Muscle of leg (tissue), 11 donors: ENCODE measurements around the gene ITPK1. TPM values are rescaled to one million over a fixed set of nuclear protein-coding genes. Genes with fewer than 3 reads are reported as not detected.
A peak's percentile ranks its signal among the peaks of the same experiment; 100 is the strongest.

ENCODE experiments used
- DNase-seq: peaks from one replicate; pipeline ENCODE4 v3.0.0; 2013
- H3K27ac ChIP-seq: one replicate; pipeline ENCODE4 v1.5.1; 2013; ENCODE audit warnings: mild to moderate bottlenecking, low read length, control low read depth
- H3K27me3 ChIP-seq: one replicate; pipeline ENCODE4 v1.6.1; 2013; ENCODE audit warnings: low read length; ENCODE audit not compliant: control insufficient read depth, insufficient read depth
- H3K36me3 ChIP-seq: one replicate; pipeline ENCODE4 v1.6.1; 2013; ENCODE audit warnings: low read length; ENCODE audit not compliant: control insufficient read depth, insufficient read depth
- H3K4me1 ChIP-seq: one replicate; pipeline ENCODE4 v1.6.1; 2013; ENCODE audit warnings: low read length; ENCODE audit not compliant: control insufficient read depth, insufficient read depth
- H3K4me3 ChIP-seq: one replicate; pipeline ENCODE4 v1.5.1; 2013; ENCODE audit warnings: low read length, control low read depth
- H3K9me3 ChIP-seq: replicated peaks from 2 replicates; pipeline ENCODE4 v1.6.1; 2013; ENCODE audit warnings: low read depth, low read length; ENCODE audit not compliant: control insufficient read depth
- WGBS: methylation state at CpG from one replicate; pipeline ENCODE4 v1.1.5; 2013; ENCODE audit warnings: missing lambda C conversion rate; ENCODE audit not compliant: insufficient coverage; 5-methylcytosine and 5-hydroxymethylcytosine counted together
- polyA plus RNA-seq, 8 donors: library from polyadenylated mRNA; unstranded; fragments of 120-200 nt; gene quantifications; one replicate each; pipeline versions ENCODE4 v1.2.1 to v1.2.3, GENCODE V29; 2013; ENCODE audit warnings: inconsistent platforms in 1 of 8, low replicate concordance in 1 of 8; ENCODE audit not compliant: insufficient read length in 8 of 8, insufficient read depth in 1 of 8
- total RNA-seq: library from RNA; stranded (reverse); fragments of 120-200 nt; gene quantifications from one replicate; pipeline ENCODE4 v1.2.4, GENCODE V29; 2013

Gene ITPK1
- total and polyA plus RNA-seq, 9 donors: 10.0 to 25.7 (median 17.5) TPM

- 85% methylated on average over 23 of the region's 27 CpGs for WGBS
- peaks cover 10% of the 10 kb centered on the region for H3K36me3 ChIP-seq
- DNase-seq: no peak
Observed at GRCh38 chr14:92938890-92939671, 176.6 kb downstream of the ITPK1 start.

GRCh38 chr14:92938235-92938875, 177.4 kb downstream of the ITPK1 start:
- 73% methylated on average over 7 of the region's 9 CpGs for WGBS

More at GRCh38 chr14:92938890-92939671, 176.6 kb downstream of the ITPK1 start:
- H3K27me3 ChIP-seq: no peaks in the 10 kb centered on the region
- H3K4me1 ChIP-seq: peaks cover 13% of the 10 kb centered on the region
- no peak overlapping the region for H3K27ac ChIP-seq
- H3K9me3 ChIP-seq: no peaks in the 10 kb centered on the region
- H3K4me3 ChIP-seq: no peak overlapping the region

GRCh38 chr14:92937051-92937937, 178.4 kb downstream of the ITPK1 start:
- H3K27ac ChIP-seq: no peak overlapping the region
- no peak overlapping the region for H3K4me3 ChIP-seq
- no peak for DNase-seq
- no peaks in the 10 kb centered on the region for H3K27me3 ChIP-seq
- H3K9me3 ChIP-seq: no peaks in the 10 kb centered on the region
- peaks cover 12% of the 10 kb centered on the region for H3K4me1 ChIP-seq
- 79% methylated on average over 5 of the region's 16 CpGs for WGBS
- peaks cover 7% of the 10 kb centered on the region for H3K36me3 ChIP-seq

More at GRCh38 chr14:92938235-92938875, 177.4 kb downstream of the ITPK1 start:
- no peak overlapping the region for H3K4me3 ChIP-seq
- H3K27me3 ChIP-seq: no peaks in the 10 kb centered on the region
- H3K4me1 ChIP-seq: peaks cover 12% of the 10 kb centered on the region
- no peaks in the 10 kb centered on the region for H3K9me3 ChIP-seq
- DNase-seq: peak; percentile 46
- H3K36me3 ChIP-seq: peaks cover 9% of the 10 kb centered on the region
- no peak overlapping the region for H3K27ac ChIP-seq

GRCh38 chr14:92936085-92936484, 179.6 kb downstream of the ITPK1 start:
- 84% methylated on average over 11 of the region's 11 CpGs for WGBS
- H3K36me3 ChIP-seq: peaks cover 4% of the 10 kb centered on the region
- no peaks in the 10 kb centered on the region for H3K27me3 ChIP-seq
- DNase-seq: no peak
- no peak overlapping the region for H3K4me3 ChIP-seq
- no peaks in the 10 kb centered on the region for H3K9me3 ChIP-seq
- H3K4me1 ChIP-seq: peaks cover 16% of the 10 kb centered on the region
- no peak overlapping the region for H3K27ac ChIP-seq

GRCh38 chr14:92935446-92935845, 180.3 kb downstream of the ITPK1 start:
- Histone ChIP-seq H3K36me3 (peaks cover 4% of the 10 kb centered on the region), H3K27me3 (no peaks in the 10 kb centered on the region), H3K27ac (no peak overlapping the region), H3K4me1 (peaks cover 18% of the 10 kb centered on the region), H3K9me3 (no peaks in the 10 kb centered on the region), H3K4me3 (no peak overlapping the region)
- WGBS: 86% methylated on average over 10 of the region's 11 CpGs
- DNase-seq: no peak

GRCh38 chr14:92934196-92935085, 181.3 kb downstream of the ITPK1 start:
- DNase-seq: no peak
- H3K27me3 ChIP-seq: no peaks in the 10 kb centered on the region
- peaks cover 4% of the 10 kb centered on the region for H3K36me3 ChIP-seq
- H3K4me3 ChIP-seq: no peak overlapping the region
- no peaks in the 10 kb centered on the region for H3K9me3 ChIP-seq
- 78% methylated on average over 19 of the region's 19 CpGs for WGBS
- no peak overlapping the region for H3K27ac ChIP-seq
- H3K4me1 ChIP-seq: peaks cover 18% of the 10 kb centered on the region

GRCh38 chr14:92933481-92933880, 182.2 kb downstream of the ITPK1 start:
- WGBS: 86% methylated on average over 4 of the region's 8 CpGs
- Histone ChIP-seq H3K27me3 (no peaks in the 10 kb centered on the region), H3K4me1 (peaks cover 9% of the 10 kb centered on the region)

GRCh38 chr14:92932448-92933395, 183.0 kb downstream of the ITPK1 start:
- Histone ChIP-seq H3K4me1 (peaks cover 5% of the 10 kb centered on the region), H3K27ac (no peak overlapping the region), H3K36me3 (peaks cover 4% of the 10 kb centered on the region), H3K9me3 (no peaks in the 10 kb centered on the region), H3K27me3 (no peaks in the 10 kb centered on the region), H3K4me3 (no peak overlapping the region)
- WGBS: 55% methylated on average over 26 of the region's 35 CpGs
- DNase-seq: no peak

More at GRCh38 chr14:92933481-92933880, 182.2 kb downstream of the ITPK1 start:
- DNase-seq: no peak
- H3K27ac ChIP-seq: no peak overlapping the region
- no peak overlapping the region for H3K4me3 ChIP-seq
- H3K9me3 ChIP-seq: no peaks in the 10 kb centered on the region
- peaks cover 4% of the 10 kb centered on the region for H3K36me3 ChIP-seq
